Posterior vena cava (tissue), 2 donors: ENCODE data around the gene DNAJC10. TPM values are rescaled to one million over a fixed set of nuclear protein-coding genes. Genes with fewer than 3 reads are reported as not detected.
"Not testable (repeated sequence)": the region's sequence is repeated elsewhere in the genome, so short reads cannot be mapped to it uniquely, and the experiment has no call there.

ENCODE experiments used
- DNase-seq: peaks from one replicate; pipeline ENCODE4 v3.0.0-alpha.2; 2020; ENCODE audit warnings: low spot score
- intact Hi-C, 2 donors: fragments of 100-400 bp; cut with DNase I; formaldehyde crosslinking; loops; one replicate each; pipeline versions ENCODE4 v1.14.1 to v1.14.2; 2022 to 2023
- long read RNA-seq, 2 donors: library from polyadenylated mRNA; unstranded; transcript quantifications; one replicate each; pipeline ENCODE4 v2.0.0, GENCODE V29; 2020 to 2021
- total RNA-seq, 2 donors: library from RNA; stranded (reverse); fragmentation: NEBNext Ultra II Directional; extraction: Animal tissue kit (Norgen Biotek cat#: 25700); gene quantifications; one replicate each; pipeline ENCODE4 v1.2.1, GENCODE V29; 2021
- donor health status: DM: yes; HTN: yes; CAD: no.
- donor health status: DM: yes; HTN: yes; CAD: no.

The DNAJC10 gene
- total RNA-seq, result 100 to 1,000 TPM; 103 TPM
- long read RNA-seq, donor 1, full-length matches to known transcripts, result 18 of 36 reads
- long read RNA-seq, donor 1, partial matches to known transcripts, result 13 of 36 reads
- long read RNA-seq, donor 1, other reads (novel, unspliced or antisense), result 5 of 36 reads
- long read RNA-seq, donor 2, full-length matches to known transcripts, result 4 of 20 reads
- long read RNA-seq, donor 2, partial matches to known transcripts, result 16 of 20 reads
- long read RNA-seq, donor 2, other reads (novel, unspliced or antisense), result 0 of 20 reads

GRCh38 chr2:182715892-182716649, at the start of gene DNAJC10:
TSS of gene DNAJC10 (plus strand) at chr2:182716257. CDS start at chr2:182718087, 1,830 bp downstream.
- intact Hi-C loops, result no loop called here

GRCh38 chr2:182666674-182667314, 49.3 kb upstream of the DNAJC10 start:
- intact Hi-C loops, result no loop called here
- no peak for DNase-seq

More at GRCh38 chr2:182715892-182716649, at the start of gene DNAJC10:
- DNase-seq, result peak; percentile 95

- intact Hi-C loops, result no loop called here
- DNase-seq, result no peak
Observed at GRCh38 chr2:182667315-182667695, 48.8 kb upstream of the DNAJC10 start.

- no peak for DNase-seq
- intact Hi-C loops, result no loop called here
Observed at GRCh38 chr2:182668671-182669070, 47.4 kb upstream of the DNAJC10 start.

- no peak for DNase-seq
- intact Hi-C loops, result no loop called here
Observed at GRCh38 chr2:182672466-182673165, 43.4 kb upstream of the DNAJC10 start.

- intact Hi-C loops, result no loop called here
- DNase-seq, result no peak
Observed at GRCh38 chr2:182680837-182681236, 35.2 kb upstream of the DNAJC10 start.

- intact Hi-C loops, result no loop called here
- no peak for DNase-seq
Observed at GRCh38 chr2:182682210-182682609, 33.8 kb upstream of the DNAJC10 start.

- no peak for DNase-seq
- intact Hi-C loops, result no loop called here
Observed at GRCh38 chr2:182685559-182685958, 30.5 kb upstream of the DNAJC10 start.

- intact Hi-C loops, DNase-seq: not testable (repeated sequence)
Observed at GRCh38 chr2:182686763-182687162, 29.3 kb upstream of the DNAJC10 start.

GRCh38 chr2:182694189-182694588, 21.9 kb upstream of the DNAJC10 start:
- DNase-seq, result no peak
- intact Hi-C loops, result no loop called here

GRCh38 chr2:182695776-182696175, 20.3 kb upstream of the DNAJC10 start:
- DNase-seq, result no peak
- intact Hi-C loops, result no loop called here

GRCh38 chr2:182698671-182699070, 17.4 kb upstream of the DNAJC10 start:
- no peak for DNase-seq
- intact Hi-C loops, result no loop called here

GRCh38 chr2:182705761-182706160, 10.3 kb upstream of the DNAJC10 start:
- no peak for DNase-seq
- intact Hi-C loops, result no loop called here

- intact Hi-C loops, result no loop called here
- no peak for DNase-seq
Observed at GRCh38 chr2:182706751-182707150, 9.3 kb upstream of the DNAJC10 start.

GRCh38 chr2:182713601-182714000, 2.5 kb upstream of the DNAJC10 start:
- intact Hi-C loops, result no loop called here
- no peak for DNase-seq

GRCh38 chr2:182715121-182715891, 751 bp upstream of the DNAJC10 start:
- intact Hi-C loops, result no loop called here
- no peak for DNase-seq

- peak; percentile 63 for DNase-seq
Observed at GRCh38 chr2:182716650-182716979, 558 bp downstream of the DNAJC10 start.

GRCh38 chr2:182717416-182717815, 1.4 kb downstream of the DNAJC10 start:
- intact Hi-C loops, result no loop called here
- no peak for DNase-seq

More at GRCh38 chr2:182716650-182716979, 558 bp downstream of the DNAJC10 start:
- intact Hi-C loops, result no loop called here

GRCh38 chr2:182717816-182718215, 1.8 kb downstream of the DNAJC10 start:
- DNase-seq, result no peak
- intact Hi-C loops, result no loop called here
